Endothelial cell of umbilical vein (primary cell): Measurements from ENCODE around the gene SPAG16.

Experiments
- EZH2 ChIP-seq: IDR thresholded peaks from 2 replicates; pipeline ENCODE4 v1.6.1; 2012; ENCODE audit warnings: borderline replicate concordance, low read depth, mild to moderate bottlenecking, moderate library complexity, low read length, inconsistent platforms; ENCODE audit not compliant: severe bottlenecking
- FOS ChIP-seq: IDR thresholded peaks from 2 replicates; pipeline ENCODE4 v1.6.1; 2011; ENCODE audit warnings: mild to moderate bottlenecking, low read length, moderate library complexity, borderline replicate concordance; ENCODE audit not compliant: insufficient read depth
- JUN ChIP-seq: IDR thresholded peaks from 2 replicates; pipeline ENCODE4 v1.6.1; 2011; ENCODE audit warnings: borderline replicate concordance, low read depth; ENCODE audit not compliant: insufficient read length, insufficient read depth
- MYC ChIP-seq: IDR thresholded peaks from one replicate; pipeline ENCODE4 v1.6.1; 2011; ENCODE audit warnings: mild to moderate bottlenecking, low read depth, low read length
- POLR2A ChIP-seq: IDR thresholded peaks from 2 replicates; pipeline ENCODE4 v1.6.1; 2012; ENCODE audit warnings: low read depth, mild to moderate bottlenecking, control low read depth, low read length
- POLR2AphosphoS5 ChIP-seq: IDR thresholded peaks from 2 replicates; pipeline ENCODE4 v1.6.1; 2012; ENCODE audit warnings: low read depth, mild to moderate bottlenecking, control low read depth, low read length, moderate library complexity; ENCODE audit not compliant: insufficient read depth
- TF ChIP-seq, protein P1 (sequence below), 2 donors: IDR thresholded peaks; 1 replicate in 1 of 2; 2 replicates in 1 of 2; pipeline ENCODE4 v1.5.1; 2011; ENCODE audit warnings: low read length in 2 of 2, mild to moderate bottlenecking in 2 of 2, moderate library complexity in 2 of 2, control low read depth in 1 of 2, inconsistent platforms in 1 of 2, low read depth in 1 of 2; ENCODE audit not compliant: insufficient read depth in 1 of 2; ENCODE audit errors: extremely low read depth in 1 of 2
- TF ChIP-seq, protein P2 (sequence below): IDR thresholded peaks from 2 replicates; pipeline ENCODE4 v1.6.1; 2011; ENCODE audit not compliant: insufficient read depth, insufficient read length

DNA sequence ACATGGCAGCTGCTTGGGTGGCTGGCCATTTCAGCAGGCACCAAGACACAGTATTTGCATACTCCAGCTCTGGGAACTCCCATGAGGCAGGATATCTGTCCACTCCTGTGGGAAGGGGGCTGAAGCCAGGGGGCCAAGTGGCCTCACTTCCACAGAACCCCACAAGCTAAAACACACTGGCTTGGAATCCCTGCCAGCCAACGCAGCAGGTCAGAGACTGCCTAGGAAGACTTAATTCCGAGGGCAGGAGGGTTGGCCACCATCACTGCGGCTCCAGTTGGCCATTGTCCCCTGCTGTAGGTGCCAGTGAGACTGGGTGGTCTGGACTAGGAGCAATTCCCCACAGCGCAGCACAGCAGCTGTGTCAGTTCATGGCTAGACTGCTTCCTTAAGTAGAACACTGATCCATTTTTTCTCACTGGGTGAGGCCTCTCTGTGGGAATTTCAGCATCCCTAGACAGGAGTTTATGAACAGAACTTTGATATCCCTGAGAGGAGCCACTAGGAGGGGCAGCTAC, 52.0 kb downstream of the SPAG16 start:
- TF ChIP-seq POLR2A = no peak
- TF ChIP-seq, protein P1, sequence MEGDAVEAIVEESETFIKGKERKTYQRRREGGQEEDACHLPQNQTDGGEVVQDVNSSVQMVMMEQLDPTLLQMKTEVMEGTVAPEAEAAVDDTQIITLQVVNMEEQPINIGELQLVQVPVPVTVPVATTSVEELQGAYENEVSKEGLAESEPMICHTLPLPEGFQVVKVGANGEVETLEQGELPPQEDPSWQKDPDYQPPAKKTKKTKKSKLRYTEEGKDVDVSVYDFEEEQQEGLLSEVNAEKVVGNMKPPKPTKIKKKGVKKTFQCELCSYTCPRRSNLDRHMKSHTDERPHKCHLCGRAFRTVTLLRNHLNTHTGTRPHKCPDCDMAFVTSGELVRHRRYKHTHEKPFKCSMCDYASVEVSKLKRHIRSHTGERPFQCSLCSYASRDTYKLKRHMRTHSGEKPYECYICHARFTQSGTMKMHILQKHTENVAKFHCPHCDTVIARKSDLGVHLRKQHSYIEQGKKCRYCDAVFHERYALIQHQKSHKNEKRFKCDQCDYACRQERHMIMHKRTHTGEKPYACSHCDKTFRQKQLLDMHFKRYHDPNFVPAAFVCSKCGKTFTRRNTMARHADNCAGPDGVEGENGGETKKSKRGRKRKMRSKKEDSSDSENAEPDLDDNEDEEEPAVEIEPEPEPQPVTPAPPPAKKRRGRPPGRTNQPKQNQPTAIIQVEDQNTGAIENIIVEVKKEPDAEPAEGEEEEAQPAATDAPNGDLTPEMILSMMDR (IDR thresholded peaks at IDR 0.05; ENCODE audit: extremely low read depth in 1 of 2, insufficient read depth in 1 of 2, low read depth in 1 of 2, low read length in 2 of 2) = no peak
- TF ChIP-seq, protein P2, sequence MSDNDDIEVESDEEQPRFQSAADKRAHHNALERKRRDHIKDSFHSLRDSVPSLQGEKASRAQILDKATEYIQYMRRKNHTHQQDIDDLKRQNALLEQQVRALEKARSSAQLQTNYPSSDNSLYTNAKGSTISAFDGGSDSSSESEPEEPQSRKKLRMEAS = no peak
- TF ChIP-seq POLR2AphosphoS5 = no peak
- no peak for TF ChIP-seq MYC
- no peak for TF ChIP-seq JUN
- no peak for TF ChIP-seq EZH2
- no peak for TF ChIP-seq FOS
